Fibroblast of skin of left quadriceps (primary cell): ENCODE data around the gene KRTAP13-2.

Experiments
- DNase-seq, 2 experiments: peaks; one replicate each; pipeline ENCODE4 v3.0.0-alpha.2; 2013; ENCODE audit warnings: low read depth in 2 of 2

KRTAP13-2 gene

DNA sequence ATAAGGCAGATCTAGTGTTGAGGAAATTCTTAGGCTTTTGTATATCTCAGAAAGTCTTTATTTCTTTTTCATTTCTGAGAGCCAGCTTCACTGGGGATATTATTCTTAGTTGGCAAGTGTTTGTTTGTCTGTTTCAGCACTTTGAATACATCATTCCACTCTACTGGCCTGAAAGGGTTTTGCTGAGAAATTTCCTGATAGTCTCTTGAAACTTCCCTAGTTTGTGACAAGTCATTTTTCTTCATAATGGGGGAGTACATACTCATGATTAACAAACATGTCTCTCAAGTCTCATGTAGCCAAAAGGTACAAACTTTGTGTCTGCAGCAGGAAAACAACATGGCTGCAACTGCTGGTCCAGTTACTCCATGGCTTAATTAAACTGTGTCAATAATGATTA lies 45.7 kb downstream of the KRTAP13-2 start:
- DNase-seq: no peak
